Panc1 (cell line): ENCODE measurements around the gene SSBP3.

Experiments used
- TF ChIP-seq, protein P1 (sequence below): fragments of 450-650 bp; IDR thresholded peaks from 2 replicates; pipeline ENCODE4 v1.5.1; 2017; ENCODE audit warnings: mild to moderate bottlenecking
- TF ChIP-seq, protein P2 (sequence below), 2 experiments: IDR thresholded peaks; 2 replicates each; pipeline ENCODE4 v1.6.1; 2011 to 2012; ENCODE audit warnings: low read depth in 2 of 2, control low read depth in 1 of 2, low read length in 1 of 2, mild to moderate bottlenecking in 1 of 2, moderate library complexity in 1 of 2; ENCODE audit not compliant: insufficient read depth in 1 of 2

DNA sequence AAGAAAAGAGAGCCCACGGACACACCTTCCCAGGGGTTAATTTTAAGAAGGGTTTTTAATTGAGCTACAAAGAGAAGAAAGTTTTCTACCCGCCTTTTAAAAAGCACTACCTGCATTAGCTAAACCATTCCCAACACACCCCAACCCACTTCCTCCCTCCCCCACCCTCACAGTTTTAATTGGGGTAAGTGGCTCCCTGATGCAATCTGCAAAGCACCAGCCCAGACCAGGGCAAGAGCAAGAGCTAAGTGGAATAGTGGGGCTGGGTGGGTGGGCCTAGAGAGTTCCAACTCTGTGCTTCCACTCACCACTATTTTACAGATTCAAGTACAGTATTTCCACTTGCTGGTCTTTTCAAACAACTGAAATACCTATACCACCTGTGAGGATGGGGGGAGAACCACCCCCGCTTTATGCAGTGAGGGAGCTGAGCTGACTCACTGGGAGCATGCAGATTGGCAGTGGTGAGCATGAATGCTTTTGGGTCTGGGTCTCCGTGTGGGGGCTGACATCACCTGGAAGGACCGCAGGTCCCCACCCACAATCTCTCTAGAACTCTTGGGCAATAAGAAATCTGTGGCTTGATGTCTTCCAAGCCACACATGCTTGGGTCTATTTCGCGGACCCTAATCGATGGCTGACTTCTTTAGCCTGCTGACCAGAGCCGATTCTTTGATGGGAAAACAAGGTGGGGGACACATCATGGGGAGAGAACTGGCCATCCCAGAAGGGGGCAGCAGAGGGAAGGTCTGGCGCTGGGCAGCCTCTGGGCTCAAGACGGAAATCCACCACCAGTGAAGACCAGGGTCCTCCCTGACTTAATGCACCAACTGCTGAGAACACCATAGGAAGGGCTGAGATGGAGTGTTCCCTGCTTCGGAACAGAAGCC lies 95.5 kb downstream of the SSBP3 start:
- TF ChIP-seq, protein P1, sequence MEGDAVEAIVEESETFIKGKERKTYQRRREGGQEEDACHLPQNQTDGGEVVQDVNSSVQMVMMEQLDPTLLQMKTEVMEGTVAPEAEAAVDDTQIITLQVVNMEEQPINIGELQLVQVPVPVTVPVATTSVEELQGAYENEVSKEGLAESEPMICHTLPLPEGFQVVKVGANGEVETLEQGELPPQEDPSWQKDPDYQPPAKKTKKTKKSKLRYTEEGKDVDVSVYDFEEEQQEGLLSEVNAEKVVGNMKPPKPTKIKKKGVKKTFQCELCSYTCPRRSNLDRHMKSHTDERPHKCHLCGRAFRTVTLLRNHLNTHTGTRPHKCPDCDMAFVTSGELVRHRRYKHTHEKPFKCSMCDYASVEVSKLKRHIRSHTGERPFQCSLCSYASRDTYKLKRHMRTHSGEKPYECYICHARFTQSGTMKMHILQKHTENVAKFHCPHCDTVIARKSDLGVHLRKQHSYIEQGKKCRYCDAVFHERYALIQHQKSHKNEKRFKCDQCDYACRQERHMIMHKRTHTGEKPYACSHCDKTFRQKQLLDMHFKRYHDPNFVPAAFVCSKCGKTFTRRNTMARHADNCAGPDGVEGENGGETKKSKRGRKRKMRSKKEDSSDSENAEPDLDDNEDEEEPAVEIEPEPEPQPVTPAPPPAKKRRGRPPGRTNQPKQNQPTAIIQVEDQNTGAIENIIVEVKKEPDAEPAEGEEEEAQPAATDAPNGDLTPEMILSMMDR = no peak; the same call in 1 of the 2 replicates
- TF ChIP-seq, protein P2, sequence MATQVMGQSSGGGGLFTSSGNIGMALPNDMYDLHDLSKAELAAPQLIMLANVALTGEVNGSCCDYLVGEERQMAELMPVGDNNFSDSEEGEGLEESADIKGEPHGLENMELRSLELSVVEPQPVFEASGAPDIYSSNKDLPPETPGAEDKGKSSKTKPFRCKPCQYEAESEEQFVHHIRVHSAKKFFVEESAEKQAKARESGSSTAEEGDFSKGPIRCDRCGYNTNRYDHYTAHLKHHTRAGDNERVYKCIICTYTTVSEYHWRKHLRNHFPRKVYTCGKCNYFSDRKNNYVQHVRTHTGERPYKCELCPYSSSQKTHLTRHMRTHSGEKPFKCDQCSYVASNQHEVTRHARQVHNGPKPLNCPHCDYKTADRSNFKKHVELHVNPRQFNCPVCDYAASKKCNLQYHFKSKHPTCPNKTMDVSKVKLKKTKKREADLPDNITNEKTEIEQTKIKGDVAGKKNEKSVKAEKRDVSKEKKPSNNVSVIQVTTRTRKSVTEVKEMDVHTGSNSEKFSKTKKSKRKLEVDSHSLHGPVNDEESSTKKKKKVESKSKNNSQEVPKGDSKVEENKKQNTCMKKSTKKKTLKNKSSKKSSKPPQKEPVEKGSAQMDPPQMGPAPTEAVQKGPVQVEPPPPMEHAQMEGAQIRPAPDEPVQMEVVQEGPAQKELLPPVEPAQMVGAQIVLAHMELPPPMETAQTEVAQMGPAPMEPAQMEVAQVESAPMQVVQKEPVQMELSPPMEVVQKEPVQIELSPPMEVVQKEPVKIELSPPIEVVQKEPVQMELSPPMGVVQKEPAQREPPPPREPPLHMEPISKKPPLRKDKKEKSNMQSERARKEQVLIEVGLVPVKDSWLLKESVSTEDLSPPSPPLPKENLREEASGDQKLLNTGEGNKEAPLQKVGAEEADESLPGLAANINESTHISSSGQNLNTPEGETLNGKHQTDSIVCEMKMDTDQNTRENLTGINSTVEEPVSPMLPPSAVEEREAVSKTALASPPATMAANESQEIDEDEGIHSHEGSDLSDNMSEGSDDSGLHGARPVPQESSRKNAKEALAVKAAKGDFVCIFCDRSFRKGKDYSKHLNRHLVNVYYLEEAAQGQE (IDR thresholded peaks at IDR 0.05; ENCODE audit: insufficient read depth in 1 of 2, low read depth in 2 of 2, low read length in 1 of 2) = no peak
